HG02943 (cell line): ENCODE measurements around the gene CTNNB1.

Source experiments
- ATAC-seq: cut with Tn5 transposase; IDR thresholded peaks from one replicate; pipeline ENCODE4 v1.9.1; 2021; ENCODE audit warnings: mild to moderate bottlenecking, low read depth, moderate library complexity; ENCODE audit not compliant: unreplicated experiment

The CTNNB1 gene

GRCh38 chr3:41213588-41213987 lies 14.3 kb downstream of the CTNNB1 start:
- ATAC-seq = no peak

GRCh38 chr3:41216422-41216821 lies 17.1 kb downstream of the CTNNB1 start:
- no peak for ATAC-seq

- ATAC-seq = no peak
These were observed 17.7 kb downstream of the CTNNB1 start for GRCh38 chr3:41216993-41217392.

- no peak for ATAC-seq
These were observed 20.1 kb downstream of the CTNNB1 start for GRCh38 chr3:41219424-41219823.

GRCh38 chr3:41220906-41221677 lies 21.8 kb downstream of the CTNNB1 start:
- no peak for ATAC-seq

GRCh38 chr3:41222012-41222411 lies 22.7 kb downstream of the CTNNB1 start:
- no peak for ATAC-seq

- ATAC-seq = no peak
These were observed 23.2 kb downstream of the CTNNB1 start for GRCh38 chr3:41222501-41222900.

GRCh38 chr3:41223078-41223477 lies 23.8 kb downstream of the CTNNB1 start:
- ATAC-seq = no peak

- no peak for ATAC-seq
These were observed 24.4 kb downstream of the CTNNB1 start for GRCh38 chr3:41223691-41224090.

- no peak for ATAC-seq
These were observed 25.0 kb downstream of the CTNNB1 start for GRCh38 chr3:41224120-41224806.

GRCh38 chr3:41234823-41235721 lies 35.8 kb downstream of the CTNNB1 start:
- no peak for ATAC-seq

- no peak for ATAC-seq
These were observed 36.9 kb downstream of the CTNNB1 start for GRCh38 chr3:41236228-41236627.

GRCh38 chr3:41237907-41238306 lies 38.6 kb downstream of the CTNNB1 start:
- ATAC-seq = no peak

GRCh38 chr3:41239587-41239986 lies 40.3 kb downstream of the CTNNB1 start:
- ATAC-seq = no peak

- ATAC-seq = no peak
These were observed 41.9 kb downstream of the CTNNB1 start for GRCh38 chr3:41241161-41241560.

GRCh38 chr3:41241800-41242571 lies 42.7 kb downstream of the CTNNB1 start:
- no peak for ATAC-seq

- no peak for ATAC-seq
These were observed 43.9 kb downstream of the CTNNB1 start for GRCh38 chr3:41243183-41243582.

GRCh38 chr3:41244620-41245336 lies 45.5 kb downstream of the CTNNB1 start:
- ATAC-seq = no peak
